Loucy (cell line): ENCODE measurements around the gene TPSD1.

Source experiments
- H2AFZ ChIP-seq: fragments of 200-600 bp; sonication (generic); 2 replicates; pipeline ENCODE4 v1.6.0; 2016; ENCODE audit warnings: antibody characterized with exemption, mild to moderate bottlenecking, low read length, moderate library complexity
- H3F3A ChIP-seq: fragments of 200-600 bp; 2 replicates; pipeline ENCODE4 v1.6.0; 2016; ENCODE audit warnings: antibody characterized with exemption, low read depth, mild to moderate bottlenecking
- H3K27me3 ChIP-seq: fragments of 200-600 bp; sonication (generic); 2 replicates; pipeline ENCODE4 v1.6.1; 2014; ENCODE audit warnings: low read length, mild to moderate bottlenecking; ENCODE audit not compliant: insufficient read depth, poor library complexity, severe bottlenecking
- H3K36me3 ChIP-seq: fragments of 200-600 bp; sonication (generic); 2 replicates; pipeline ENCODE4 v1.6.1; 2016; ENCODE audit warnings: low read length; ENCODE audit not compliant: insufficient read depth
- H3K4me1 ChIP-seq: fragments of 200-600 bp; sonication (generic); 2 replicates; pipeline ENCODE4 v1.5.1; 2014; ENCODE audit warnings: low read length, mild to moderate bottlenecking; ENCODE audit not compliant: insufficient read depth, poor library complexity, severe bottlenecking
- H3K4me2 ChIP-seq: fragments of 200-600 bp; sonication (generic); 2 replicates; pipeline ENCODE4 v1.6.0; 2014; ENCODE audit warnings: antibody characterized with exemption, low read length, low read depth, mild to moderate bottlenecking; ENCODE audit not compliant: poor library complexity, severe bottlenecking
- H3K4me3 ChIP-seq: fragments of 200-600 bp; sonication (generic); 2 replicates; pipeline ENCODE4 v1.5.1; 2014; ENCODE audit warnings: low read length, mild to moderate bottlenecking, mixed read lengths; ENCODE audit not compliant: poor library complexity, severe bottlenecking
- H3K79me2 ChIP-seq: fragments of 200-600 bp; sonication (generic); 2 replicates; pipeline ENCODE4 v1.6.1; 2014; ENCODE audit warnings: low read length; ENCODE audit not compliant: insufficient read depth
- H3K9ac ChIP-seq: fragments of 200-600 bp; sonication (generic); 2 replicates; pipeline ENCODE4 v1.6.0; 2014; ENCODE audit warnings: mild to moderate bottlenecking, low read depth, low read length, moderate library complexity; ENCODE audit not compliant: poor library complexity, severe bottlenecking
- H3K9me2 ChIP-seq: fragments of 200-600 bp; sonication (generic); replicated peaks from 2 replicates; pipeline ENCODE4 v1.6.1; 2016; ENCODE audit warnings: low read depth, low read length, mixed read lengths
- H3K9me3 ChIP-seq: fragments of 200-600 bp; sonication (generic); 2 replicates; pipeline ENCODE4 v1.6.1; 2014; ENCODE audit warnings: mild to moderate bottlenecking, antibody characterized with exemption, low read length, low read depth; ENCODE audit not compliant: insufficient read depth
- H4K20me1 ChIP-seq: fragments of 200-600 bp; sonication (generic); 2 replicates; pipeline ENCODE4 v1.6.0; 2014; ENCODE audit warnings: antibody characterized with exemption, low read length, mild to moderate bottlenecking; ENCODE audit not compliant: insufficient read depth, poor library complexity, severe bottlenecking
- EZH2phosphoT487 ChIP-seq: fragments of 200-600 bp; IDR thresholded peaks from 2 replicates; pipeline ENCODE4 v1.6.1; 2018; ENCODE audit warnings: antibody characterized with exemption, mild to moderate bottlenecking, moderate library complexity, borderline replicate concordance
- TF ChIP-seq, protein P1 (sequence below): fragments of 200-600 bp; sonication (generic); conservative IDR thresholded peaks from 2 replicates; pipeline ENCODE4 v1.5.1; 2014; ENCODE audit warnings: mild to moderate bottlenecking, antibody characterized with exemption, low read length

Gene TPSD1

DNA sequence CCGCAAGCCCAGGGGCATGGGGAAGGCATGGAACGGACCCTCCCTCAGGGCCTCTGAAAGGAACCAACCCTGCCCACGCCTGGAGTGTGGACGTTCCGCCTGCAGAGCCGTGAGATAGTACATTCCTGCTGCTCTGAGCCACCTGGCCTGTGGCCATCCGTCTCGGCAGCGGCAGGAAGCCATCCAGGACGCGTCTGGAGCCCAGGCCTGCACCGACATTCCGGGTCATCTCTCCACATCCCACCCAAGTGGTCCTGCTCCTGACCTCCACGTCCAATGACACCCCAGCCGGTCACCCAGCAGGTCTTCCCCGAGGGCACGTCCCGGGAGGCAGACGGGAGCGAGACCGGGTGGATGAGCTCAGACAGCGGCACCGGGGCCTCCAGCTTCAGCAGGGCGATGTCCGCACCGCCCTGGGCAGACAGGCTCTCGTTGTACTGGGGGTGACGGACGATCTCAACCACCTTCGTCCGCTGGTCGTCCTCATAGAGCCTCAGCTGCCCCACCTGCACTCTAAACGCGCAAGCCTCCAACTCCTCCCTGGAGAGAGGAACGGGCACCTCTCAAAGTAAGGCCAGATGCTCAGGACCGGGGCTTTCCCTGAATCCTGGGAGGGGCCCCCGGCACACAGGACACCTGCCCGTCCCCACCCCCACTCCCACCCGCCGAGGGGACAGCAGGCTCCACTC is 32.3 kb downstream of the TPSD1 start:
- H3K9ac ChIP-seq, result no peak overlapping the region
- no peaks in the 10 kb centered on the region for H3K9me3 ChIP-seq
- H3F3A ChIP-seq, result no peaks in the 10 kb centered on the region
- H3K27me3 ChIP-seq, result no peaks in the 10 kb centered on the region
- H3K4me3 ChIP-seq, result no peak overlapping the region
- no peaks in the 10 kb centered on the region for H3K36me3 ChIP-seq
- no peaks in the 10 kb centered on the region for H3K4me1 ChIP-seq
- H3K79me2 ChIP-seq, result no peaks in the 10 kb centered on the region
- H3K4me2 ChIP-seq, result no peak overlapping the region
- no peak for TF ChIP-seq EZH2phosphoT487
- TF ChIP-seq, protein P1, sequence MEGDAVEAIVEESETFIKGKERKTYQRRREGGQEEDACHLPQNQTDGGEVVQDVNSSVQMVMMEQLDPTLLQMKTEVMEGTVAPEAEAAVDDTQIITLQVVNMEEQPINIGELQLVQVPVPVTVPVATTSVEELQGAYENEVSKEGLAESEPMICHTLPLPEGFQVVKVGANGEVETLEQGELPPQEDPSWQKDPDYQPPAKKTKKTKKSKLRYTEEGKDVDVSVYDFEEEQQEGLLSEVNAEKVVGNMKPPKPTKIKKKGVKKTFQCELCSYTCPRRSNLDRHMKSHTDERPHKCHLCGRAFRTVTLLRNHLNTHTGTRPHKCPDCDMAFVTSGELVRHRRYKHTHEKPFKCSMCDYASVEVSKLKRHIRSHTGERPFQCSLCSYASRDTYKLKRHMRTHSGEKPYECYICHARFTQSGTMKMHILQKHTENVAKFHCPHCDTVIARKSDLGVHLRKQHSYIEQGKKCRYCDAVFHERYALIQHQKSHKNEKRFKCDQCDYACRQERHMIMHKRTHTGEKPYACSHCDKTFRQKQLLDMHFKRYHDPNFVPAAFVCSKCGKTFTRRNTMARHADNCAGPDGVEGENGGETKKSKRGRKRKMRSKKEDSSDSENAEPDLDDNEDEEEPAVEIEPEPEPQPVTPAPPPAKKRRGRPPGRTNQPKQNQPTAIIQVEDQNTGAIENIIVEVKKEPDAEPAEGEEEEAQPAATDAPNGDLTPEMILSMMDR, result no peak
- H3K9me2 ChIP-seq, result no peaks in the 10 kb centered on the region
- no peak overlapping the region for H2AFZ ChIP-seq
- no peaks in the 10 kb centered on the region for H4K20me1 ChIP-seq

- Histone ChIP-seq H3F3A (no peaks in the 10 kb centered on the region), H3K79me2 (no peaks in the 10 kb centered on the region), H2AFZ (no peak overlapping the region), H3K9me2 (no peaks in the 10 kb centered on the region), H4K20me1 (no peaks in the 10 kb centered on the region), H3K4me3 (no peak overlapping the region), H3K27me3 (no peaks in the 10 kb centered on the region), H3K4me1 (no peaks in the 10 kb centered on the region), H3K9ac (no peak overlapping the region), H3K36me3 (no peaks in the 10 kb centered on the region), H3K9me3 (no peaks in the 10 kb centered on the region), H3K4me2 (no peak overlapping the region)
- TF ChIP-seq EZH2phosphoT487, result no peak
- TF ChIP-seq, protein P1, result no peak
These were observed 33.1 kb downstream of the TPSD1 start for GRCh38 chr16:1288813-1289476.

- Histone ChIP-seq H4K20me1 (no peaks in the 10 kb centered on the region), H2AFZ (no peak overlapping the region), H3K9ac (no peak overlapping the region), H3K4me2 (no peak overlapping the region), H3K4me1 (no peaks in the 10 kb centered on the region), H3K9me2 (no peaks in the 10 kb centered on the region), H3K27me3 (no peaks in the 10 kb centered on the region), H3K36me3 (no peaks in the 10 kb centered on the region), H3K79me2 (no peaks in the 10 kb centered on the region), H3K9me3 (no peaks in the 10 kb centered on the region), H3F3A (no peaks in the 10 kb centered on the region), H3K4me3 (no peak overlapping the region)
- TF ChIP-seq, protein P1, result no peak
- no peak for TF ChIP-seq EZH2phosphoT487
These were observed 33.6 kb downstream of the TPSD1 start for GRCh38 chr16:1289477-1289866.
